Astrocyte of the cerebellum (primary cell): ENCODE measurements around the gene LAMB1.

Source experiments
- DNase-seq: peaks from one replicate; pipeline ENCODE4 v3.0.0-alpha.2; 2011; ENCODE audit warnings: low read depth
- H3K4me3 ChIP-seq: 2 replicates; pipeline ENCODE4 v1.5.1; 2011; ENCODE audit warnings: mild to moderate bottlenecking, low read depth, low read length, moderate library complexity
- in situ Hi-C: cut with HindIII; loops from 2 replicates; pipeline ENCODE4 v1.10.0; 2017; ENCODE audit warnings: low sequenced_read_pairs
- TF ChIP-seq, protein P1 (sequence below): IDR thresholded peaks from 2 replicates; pipeline ENCODE4 v1.5.1; 2012; ENCODE audit warnings: low read length, low read depth, moderate library complexity, mild to moderate bottlenecking; ENCODE audit errors: missing control alignments

LAMB1 gene

GRCh38 chr7:107877731-107878382 lies 125.1 kb downstream of the LAMB1 start:
- TF ChIP-seq, protein P1, sequence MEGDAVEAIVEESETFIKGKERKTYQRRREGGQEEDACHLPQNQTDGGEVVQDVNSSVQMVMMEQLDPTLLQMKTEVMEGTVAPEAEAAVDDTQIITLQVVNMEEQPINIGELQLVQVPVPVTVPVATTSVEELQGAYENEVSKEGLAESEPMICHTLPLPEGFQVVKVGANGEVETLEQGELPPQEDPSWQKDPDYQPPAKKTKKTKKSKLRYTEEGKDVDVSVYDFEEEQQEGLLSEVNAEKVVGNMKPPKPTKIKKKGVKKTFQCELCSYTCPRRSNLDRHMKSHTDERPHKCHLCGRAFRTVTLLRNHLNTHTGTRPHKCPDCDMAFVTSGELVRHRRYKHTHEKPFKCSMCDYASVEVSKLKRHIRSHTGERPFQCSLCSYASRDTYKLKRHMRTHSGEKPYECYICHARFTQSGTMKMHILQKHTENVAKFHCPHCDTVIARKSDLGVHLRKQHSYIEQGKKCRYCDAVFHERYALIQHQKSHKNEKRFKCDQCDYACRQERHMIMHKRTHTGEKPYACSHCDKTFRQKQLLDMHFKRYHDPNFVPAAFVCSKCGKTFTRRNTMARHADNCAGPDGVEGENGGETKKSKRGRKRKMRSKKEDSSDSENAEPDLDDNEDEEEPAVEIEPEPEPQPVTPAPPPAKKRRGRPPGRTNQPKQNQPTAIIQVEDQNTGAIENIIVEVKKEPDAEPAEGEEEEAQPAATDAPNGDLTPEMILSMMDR = no peak
- in situ Hi-C loops = loop anchor here (10.0 kb wide), 1 partner anchor 133 kb away; the partner anchor contains the start of gene CBLL1
- H3K4me3 ChIP-seq = no peak overlapping the region
- no peak for DNase-seq

- in situ Hi-C loops = loop anchor here (10.0 kb wide), 1 partner anchor 132 kb away; the partner anchor contains the start of gene CBLL1
- no peak overlapping the region for H3K4me3 ChIP-seq
- TF ChIP-seq, protein P1 = no peak
- DNase-seq = no peak
Measured at GRCh38 chr7:107876916-107877315, 126.0 kb downstream of the LAMB1 start.

GRCh38 chr7:107874605-107875446 lies 128.1 kb downstream of the LAMB1 start:
- in situ Hi-C loops = loop anchor here (10.0 kb wide), 1 partner anchor 130 kb away; the partner anchor contains the start of gene CBLL1

GRCh38 chr7:107874111-107874510 lies 128.8 kb downstream of the LAMB1 start:
- no peak overlapping the region for H3K4me3 ChIP-seq
- in situ Hi-C loops = loop anchor here (10.0 kb wide), 1 partner anchor 129 kb away; the partner anchor contains the start of gene CBLL1
- DNase-seq = no peak
- TF ChIP-seq, protein P1 = no peak

More at GRCh38 chr7:107874605-107875446, 128.1 kb downstream of the LAMB1 start:
- TF ChIP-seq, protein P1 = peak; percentile 69
- DNase-seq = peak; percentile 52
- H3K4me3 ChIP-seq = no peak overlapping the region
